Testis (tissue), 3 donors: Measurements from ENCODE around the gene CPM. TPM values are rescaled to one million over a fixed set of nuclear protein-coding genes. Genes with fewer than 3 reads are reported as not detected.
"Not testable (repeated sequence)": the region's sequence is repeated elsewhere in the genome, so short reads cannot be mapped to it uniquely, and the experiment has no call there.

Experiments
- DNase-seq: peaks from one replicate; pipeline ENCODE4 v3.0.0-alpha.2; 2019
- H3K27ac ChIP-seq, 2 donors: fragments of 200-600 bp; sonication (generic); one replicate each; pipeline ENCODE4 v1.5.1; 2019
- H3K27me3 ChIP-seq: fragments of 200-600 bp; sonication (generic); one replicate; pipeline ENCODE4 v1.5.1; 2019
- H3K36me3 ChIP-seq: fragments of 200-600 bp; sonication (generic); one replicate; pipeline ENCODE4 v1.5.1; 2017; ENCODE audit warnings: low read depth; ENCODE audit errors: missing control alignments
- H3K4me1 ChIP-seq: fragments of 200-600 bp; sonication (generic); one replicate; pipeline ENCODE4 v1.5.1; 2019
- H3K4me3 ChIP-seq, 2 donors: fragments of 200-600 bp; sonication (generic); one replicate each; pipeline ENCODE4 v1.5.1; 2017 to 2019
- H3K9me3 ChIP-seq: fragments of 200-600 bp; sonication (generic); one replicate; pipeline ENCODE4 v1.5.1; 2017
- POLR2A ChIP-seq: fragments of 450-650 bp; IDR thresholded peaks from one replicate; pipeline ENCODE4 v1.6.1; 2017; ENCODE audit warnings: antibody characterized with exemption, mild to moderate bottlenecking, moderate library complexity
- WGBS, 2 donors: methylation state at CpG; one replicate each; pipeline ENCODE4 v1.1.5; 2018; 5-methylcytosine and 5-hydroxymethylcytosine counted together
- intact Hi-C: fragments of 100-400 bp; cut with DNase I; formaldehyde crosslinking; loops from one replicate; pipeline ENCODE4 v1.15.1; 2023; ENCODE audit warnings: low total_unique reads
- polyA plus RNA-seq: library from polyadenylated mRNA; stranded (reverse); fragments of 350-450 nt; fragmentation: Illumina TruSeq; extraction: RNeasy Lipid Tissue Mini Kit (QIAGEN cat#74804); gene quantifications from one replicate; pipeline ENCODE4 v1.2.3, GENCODE V29; 2014; ENCODE audit warnings: low read depth, low replicate concordance; ENCODE audit not compliant: insufficient read depth
- total RNA-seq, 2 donors: library from RNA; depleted of rRNA; stranded (reverse); fragments of >200 nt; gene quantifications; one replicate each; pipeline ENCODE4 v1.2.3, GENCODE V29; 2016
- TF ChIP-seq, protein P1 (sequence below), 3 experiments: fragments of 450-650 bp in 2 of 3; fragments of 200-600 bp in 1 of 3; sonication (generic) in 1 of 3; IDR thresholded peaks; one replicate each; pipeline ENCODE4 v1.5.1; 2016 to 2019; ENCODE audit warnings: antibody characterized with exemption in 3 of 3, mild to moderate bottlenecking in 2 of 3, moderate library complexity in 1 of 3

The CPM gene
- total and polyA plus RNA-seq, 3 donors from 2014 or later = 9.3 to 38.0 (median 22.5) TPM

DNA sequence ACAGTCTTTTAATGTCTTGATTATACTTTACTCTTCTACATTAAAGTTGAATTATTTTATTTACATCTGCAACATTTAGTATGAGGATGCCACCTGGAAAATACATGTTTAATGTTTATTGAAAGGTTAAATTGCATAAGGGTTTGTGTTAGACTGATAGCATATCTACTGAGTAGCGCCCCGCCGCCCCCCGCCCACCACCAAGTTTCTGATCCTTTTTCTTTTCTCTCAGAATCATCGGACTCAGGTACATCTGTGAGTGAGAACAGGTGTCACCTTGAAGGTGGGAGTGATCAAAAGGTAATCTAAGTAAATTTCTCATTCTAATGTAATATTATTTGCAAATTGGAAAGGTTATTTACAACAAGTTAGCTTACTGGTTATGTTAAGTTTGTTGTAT, 108.8 kb downstream of the CPM start:
- no peak overlapping the region for H3K4me3 ChIP-seq

DNA sequence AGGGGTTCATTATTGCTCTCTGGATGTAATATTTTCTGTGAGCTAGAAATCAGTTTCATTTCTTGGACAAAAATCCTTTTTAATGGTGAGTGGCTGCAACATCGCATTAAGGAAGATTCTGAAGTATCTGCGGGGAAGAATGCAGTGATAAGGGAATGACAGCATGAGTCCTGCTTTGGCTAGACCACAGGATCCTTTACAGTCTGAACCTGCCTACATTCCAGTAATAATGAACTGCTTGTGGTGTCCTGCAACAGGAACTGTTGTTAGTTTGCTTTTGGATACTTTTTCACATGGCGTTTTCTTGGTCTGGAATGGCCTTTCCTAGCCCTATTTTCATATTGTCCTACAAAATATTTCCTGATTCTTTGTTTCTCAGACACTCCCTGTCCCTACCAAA, 109.3 kb downstream of the CPM start:
- Histone ChIP-seq H3K36me3 (no peaks in the 10 kb centered on the region), H3K9me3 (no peaks in the 10 kb centered on the region), H3K4me1 (no peaks in the 10 kb centered on the region), H3K27me3 (no peaks in the 10 kb centered on the region), H3K27ac (no peak overlapping the region), H3K4me3 (no peak overlapping the region)
- intact Hi-C loops = no loop called here
- 54 to 61% methylated on average over 3 of the region's 3 CpGs for WGBS, 2 donors
- no peak for DNase-seq
- TF ChIP-seq, protein P1, sequence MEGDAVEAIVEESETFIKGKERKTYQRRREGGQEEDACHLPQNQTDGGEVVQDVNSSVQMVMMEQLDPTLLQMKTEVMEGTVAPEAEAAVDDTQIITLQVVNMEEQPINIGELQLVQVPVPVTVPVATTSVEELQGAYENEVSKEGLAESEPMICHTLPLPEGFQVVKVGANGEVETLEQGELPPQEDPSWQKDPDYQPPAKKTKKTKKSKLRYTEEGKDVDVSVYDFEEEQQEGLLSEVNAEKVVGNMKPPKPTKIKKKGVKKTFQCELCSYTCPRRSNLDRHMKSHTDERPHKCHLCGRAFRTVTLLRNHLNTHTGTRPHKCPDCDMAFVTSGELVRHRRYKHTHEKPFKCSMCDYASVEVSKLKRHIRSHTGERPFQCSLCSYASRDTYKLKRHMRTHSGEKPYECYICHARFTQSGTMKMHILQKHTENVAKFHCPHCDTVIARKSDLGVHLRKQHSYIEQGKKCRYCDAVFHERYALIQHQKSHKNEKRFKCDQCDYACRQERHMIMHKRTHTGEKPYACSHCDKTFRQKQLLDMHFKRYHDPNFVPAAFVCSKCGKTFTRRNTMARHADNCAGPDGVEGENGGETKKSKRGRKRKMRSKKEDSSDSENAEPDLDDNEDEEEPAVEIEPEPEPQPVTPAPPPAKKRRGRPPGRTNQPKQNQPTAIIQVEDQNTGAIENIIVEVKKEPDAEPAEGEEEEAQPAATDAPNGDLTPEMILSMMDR (IDR thresholded peaks at IDR 0.05) = no peak
- no peak for TF ChIP-seq POLR2A

More for the DNA sequence above, 108.8 kb downstream of the CPM start:
- intact Hi-C loops = no loop called here
- no peaks in the 10 kb centered on the region for H3K9me3 ChIP-seq
- no peak for DNase-seq
- no peaks in the 10 kb centered on the region for H3K4me1 ChIP-seq
- TF ChIP-seq POLR2A = no peak
- TF ChIP-seq, protein P1 (IDR thresholded peaks at IDR 0.05) = no peak
- no peaks in the 10 kb centered on the region for H3K27me3 ChIP-seq
- WGBS, 2 donors = 90 to 94% methylated on average over 5 of the region's 5 CpGs
- H3K27ac ChIP-seq = no peak overlapping the region
- no peaks in the 10 kb centered on the region for H3K36me3 ChIP-seq

DNA sequence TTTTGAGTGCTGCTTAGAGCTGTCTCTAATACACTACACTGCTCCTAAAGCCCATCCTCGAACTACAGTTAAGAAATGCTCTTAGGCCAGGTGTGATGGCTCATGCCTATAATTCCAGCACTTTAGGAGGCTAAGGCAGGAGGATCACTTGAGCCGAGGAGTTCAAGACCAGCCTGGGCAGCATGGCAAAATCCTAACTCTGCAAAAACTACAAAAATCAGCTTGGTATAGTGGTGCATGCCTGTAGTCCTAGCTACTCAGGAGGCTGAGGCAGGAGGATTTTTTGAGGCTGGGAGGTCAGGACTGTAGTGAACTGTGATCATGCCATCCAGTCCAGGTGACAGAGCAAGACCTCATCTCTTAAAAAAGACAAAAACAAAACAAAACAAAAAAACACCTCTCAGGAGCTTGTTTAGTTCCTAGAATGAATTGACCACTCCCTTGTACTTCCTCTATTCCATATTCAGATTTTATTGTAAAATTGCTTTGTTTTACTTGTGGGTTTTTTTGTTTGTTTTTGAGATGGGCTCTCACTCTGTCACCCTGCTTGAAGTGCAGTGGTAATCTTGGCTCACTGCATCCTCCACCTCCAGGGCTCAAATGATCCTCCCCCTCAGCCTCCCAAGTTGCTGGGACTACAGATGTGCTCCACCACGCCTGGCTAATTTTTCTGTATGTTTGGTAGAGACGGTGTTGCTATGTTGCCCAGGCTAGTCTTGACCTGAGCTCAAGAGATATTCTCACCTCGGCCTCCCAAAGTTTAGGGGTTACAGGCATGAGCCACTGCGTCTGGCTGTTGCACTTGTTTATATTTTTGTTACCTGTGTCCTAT, 111.4 kb downstream of the CPM start:
- DNase-seq = no peak
- no peak overlapping the region for H3K4me3 ChIP-seq
- intact Hi-C loops = no loop called here
- WGBS, 2 donors = 90 to 95% methylated on average over 6 of the region's 6 CpGs
- H3K27ac ChIP-seq = no peak overlapping the region
- no peaks in the 10 kb centered on the region for H3K9me3 ChIP-seq
- H3K4me1 ChIP-seq = no peaks in the 10 kb centered on the region
- H3K27me3 ChIP-seq = no peaks in the 10 kb centered on the region
- no peaks in the 10 kb centered on the region for H3K36me3 ChIP-seq
- no peak for TF ChIP-seq POLR2A
- TF ChIP-seq, protein P1 (IDR thresholded peaks at IDR 0.05) = no peak

DNA sequence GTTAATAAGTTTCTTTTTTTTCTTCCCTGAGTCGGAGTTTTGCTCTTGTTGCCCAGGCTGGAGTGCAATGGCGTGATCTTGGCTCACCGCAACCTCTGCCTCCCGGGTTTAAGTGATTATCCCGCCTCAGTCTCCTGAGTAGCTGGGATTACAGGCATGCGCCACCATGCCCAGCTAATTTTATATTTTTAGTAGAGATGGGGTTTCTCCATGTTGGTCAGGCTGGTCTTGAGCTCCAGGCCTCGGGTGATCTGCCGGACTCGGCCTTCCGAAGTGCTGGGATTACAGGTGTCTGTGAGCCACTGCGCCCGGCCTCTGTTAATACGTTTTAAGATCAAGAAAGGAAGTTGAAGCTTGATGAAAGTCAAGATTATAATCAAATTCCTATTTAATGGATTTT, 113.5 kb downstream of the CPM start:
- intact Hi-C loops, H3K36me3 ChIP-seq, H3K27me3 ChIP-seq, H3K27ac ChIP-seq, H3K4me3 ChIP-seq, DNase-seq, H3K4me1 ChIP-seq, H3K9me3 ChIP-seq: not testable (repeated sequence)
- WGBS, 2 donors = 95 to 97% methylated on average over 13 of the region's 13 CpGs

DNA sequence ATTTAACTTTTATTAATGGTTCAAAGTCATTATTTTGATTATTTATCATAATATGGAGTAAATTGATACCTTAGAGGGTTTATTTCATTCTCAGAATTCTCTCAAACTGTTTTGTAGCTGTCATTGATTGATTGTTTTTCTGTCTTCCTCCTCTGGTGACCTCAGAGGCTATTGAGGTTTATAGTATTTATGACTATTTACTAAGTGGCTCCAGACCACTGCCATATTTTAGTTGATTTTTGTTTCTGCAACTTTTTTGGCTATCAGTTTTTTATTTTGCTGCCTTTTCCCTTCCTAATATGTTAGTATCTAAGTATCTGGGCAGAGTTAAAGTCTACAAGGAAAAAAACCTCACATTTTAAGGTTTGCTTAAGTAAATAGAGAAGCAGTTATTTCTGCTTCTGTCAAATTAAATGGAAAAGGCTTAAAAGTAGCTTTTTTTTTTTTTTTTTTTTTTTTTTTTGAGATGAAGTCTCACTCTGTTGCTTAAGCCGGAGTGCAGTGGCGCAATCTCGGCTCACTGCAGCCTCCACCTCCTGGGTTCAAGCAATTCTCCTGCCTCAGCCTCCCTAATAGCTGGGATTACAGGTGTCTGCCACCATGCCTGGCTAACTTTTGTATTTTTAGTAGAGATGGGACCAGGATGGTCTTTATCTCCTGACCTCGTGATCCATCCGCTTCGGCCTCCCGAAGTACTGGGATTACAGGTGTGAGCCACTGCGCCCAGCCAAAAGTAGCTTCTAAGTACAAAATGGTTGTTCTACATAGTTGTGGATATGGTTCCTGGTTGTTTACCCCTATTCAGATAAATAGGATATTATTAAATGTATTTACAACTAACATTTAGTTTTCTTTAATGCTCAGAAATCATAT, 116.8 kb downstream of the CPM start:
- H3K27ac ChIP-seq = no peak overlapping the region
- WGBS, 2 donors = 94 to 95% methylated on average over 8 of the region's 8 CpGs
- no peak overlapping the region for H3K4me3 ChIP-seq
- H3K4me1 ChIP-seq = no peaks in the 10 kb centered on the region
- no peaks in the 10 kb centered on the region for H3K27me3 ChIP-seq
- intact Hi-C loops = no loop called here
- H3K36me3 ChIP-seq = no peaks in the 10 kb centered on the region
- TF ChIP-seq, protein P1 (IDR thresholded peaks at IDR 0.05) = no peak
- TF ChIP-seq POLR2A = no peak
- no peaks in the 10 kb centered on the region for H3K9me3 ChIP-seq
- no peak for DNase-seq
